HCT116 (cell line): ENCODE measurements around the gene VPS11.

Source experiments
- CEBPB ChIP-seq: IDR thresholded peaks from 2 replicates; pipeline ENCODE4 v1.6.1; 2012; ENCODE audit warnings: low read depth
- CTCF ChIP-seq, 3 experiments: fragments of 200-600 bp in 1 of 3; sonication (generic) in 1 of 3; IDR thresholded peaks in 2 of 3; conservative IDR thresholded peaks in 1 of 3; 2 replicates each; pipeline ENCODE4 v1.5.1; 2012 to 2017; ENCODE audit warnings: low read depth in 2 of 3, low read length in 2 of 3, antibody characterized with exemption in 1 of 3, borderline replicate concordance in 1 of 3, control low read depth in 1 of 3, mild to moderate bottlenecking in 1 of 3, mixed read lengths in 1 of 3, mixed run types in 1 of 3, moderate library complexity in 1 of 3; ENCODE audit not compliant: insufficient read depth in 1 of 3
- EZH2 ChIP-seq: fragments of 200-600 bp; sonication (generic); IDR thresholded peaks from 2 replicates; pipeline ENCODE4 v1.6.1; 2017; ENCODE audit warnings: antibody characterized with exemption, mixed run types
- ZFX ChIP-seq: fragments of 450-650 bp; IDR thresholded peaks from 2 replicates; pipeline ENCODE4 v1.6.1; 2017

DNA sequence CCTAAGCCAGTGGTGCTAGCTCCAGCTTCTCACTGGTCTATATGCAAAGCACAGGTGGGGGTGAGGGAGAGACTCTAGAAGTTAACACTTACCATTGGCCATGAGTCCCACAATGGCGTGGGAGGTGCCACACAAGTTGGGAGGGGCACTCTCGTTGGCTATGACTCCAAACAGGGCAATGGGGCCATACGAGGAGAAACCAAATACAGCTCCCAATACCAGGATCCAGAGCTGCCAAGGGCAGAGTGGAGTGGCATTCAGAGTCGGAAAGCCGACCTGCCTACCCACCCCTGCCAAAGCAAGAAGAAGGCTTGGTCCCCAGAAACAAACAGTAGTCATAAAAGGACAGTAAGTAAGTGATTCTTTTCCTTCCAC, 42.5 kb upstream of the VPS11 start:
- no peak for TF ChIP-seq EZH2
- no peak for TF ChIP-seq CTCF (IDR thresholded peaks at IDR 0.05 in 2 of 3, conservative IDR thresholded peaks at IDR 0.05 in 1 of 3; ENCODE audit: borderline replicate concordance in 1 of 3, insufficient read depth in 1 of 3, low read depth in 2 of 3, low read length in 2 of 3)
- TF ChIP-seq ZFX, result no peak
- TF ChIP-seq CEBPB, result no peak
